ENCODE data around the gene LPGAT1.

- no peak for TF ChIP-seq CTCF (IDR thresholded peaks at IDR 0.05)
- TF ChIP-seq POLR2A (IDR thresholded peaks at IDR 0.05), result no peak
Observed at GRCh38 chr1:211851174-211851573, 20.6 kb upstream of the LPGAT1 start.

All from thyroid gland (tissue), 4 donors.